OCI-LY7 (cell line): ENCODE results near the gene AK4.

ENCODE experiments used
- CTCF ChIP-seq: fragments of 200-600 bp; sonication (generic); conservative IDR thresholded peaks from 2 replicates; pipeline ENCODE4 v1.5.1; 2014; ENCODE audit warnings: mild to moderate bottlenecking, antibody characterized with exemption, low read length, moderate library complexity, mixed read lengths
- EZH2phosphoT487 ChIP-seq: fragments of 200-600 bp; sonication (generic); IDR thresholded peaks from 2 replicates; pipeline ENCODE4 v1.6.1; 2018; ENCODE audit warnings: low read depth, borderline replicate concordance, mild to moderate bottlenecking, mixed run types, antibody characterized with exemption, low read length, moderate library complexity, mixed read lengths

- TF ChIP-seq CTCF (no peak), EZH2phosphoT487 (no peak)
These were observed 34.7 kb upstream of the AK4 start for GRCh38 chr1:65113298-65113697.
